Kidney (tissue), 14 donors: Measurements from ENCODE around the gene HCFC1. TPM values are rescaled to one million over a fixed set of nuclear protein-coding genes. Genes with fewer than 3 reads are reported as not detected.

Experiments
- DNase-seq, 5 donors: peaks; one replicate each; pipeline ENCODE4 v3.0.0-alpha.2; 2013 to 2020
- FAIRE-seq: peaks from 2 replicates; lab custom pipeline; 2012; peaks lifted over from hg19 to GRCh38; lab: Jason Lieb, UNC
- H3K27ac ChIP-seq, 2 donors: one replicate each; pipeline ENCODE4 v1.7.0; 2013; ENCODE audit warnings: low read depth in 2 of 2, low read length in 2 of 2, inconsistent platforms in 1 of 2
- H3K27me3 ChIP-seq: one replicate; pipeline ENCODE4 v1.7.1; 2013; ENCODE audit warnings: low read length, inconsistent platforms; ENCODE audit not compliant: control insufficient read depth, insufficient read depth
- H3K36me3 ChIP-seq, 3 donors: one replicate each; pipeline versions ENCODE4 v1.7.0 to v1.7.1; 2013; ENCODE audit warnings: low read length in 3 of 3, control low read depth in 1 of 3, inconsistent platforms in 1 of 3; ENCODE audit not compliant: insufficient read depth in 3 of 3, control insufficient read depth in 2 of 3
- H3K4me1 ChIP-seq, 3 donors: one replicate each; pipeline versions ENCODE4 v1.7.0 to v1.7.1; 2013; ENCODE audit warnings: low read length in 3 of 3, inconsistent platforms in 1 of 3, low read depth in 1 of 3; ENCODE audit not compliant: control insufficient read depth in 2 of 3, insufficient read depth in 2 of 3
- H3K4me3 ChIP-seq, 3 donors: one replicate each; pipeline versions ENCODE4 v1.7.0 to v1.8.1; 2013; ENCODE audit warnings: low read length in 3 of 3, control low read depth in 1 of 3, inconsistent platforms in 1 of 3
- H3K9ac ChIP-seq, 3 donors: one replicate each; pipeline versions ENCODE4 v1.7.0 to v1.7.1; 2013; ENCODE audit warnings: low read length in 3 of 3, control low read depth in 1 of 3, inconsistent platforms in 1 of 3
- H3K9me3 ChIP-seq, 3 donors: one replicate each; pipeline versions ENCODE4 v1.7.0 to v1.7.1; 2013; ENCODE audit warnings: low read length in 3 of 3, control low read depth in 1 of 3, inconsistent platforms in 1 of 3; ENCODE audit not compliant: control insufficient read depth in 2 of 3, insufficient read depth in 1 of 3
- CTCF ChIP-seq: IDR thresholded peaks from 3 replicates; pipeline ENCODE4 v1.5.1; 2012; ENCODE audit warnings: mild to moderate bottlenecking, moderate library complexity, borderline replicate concordance; ENCODE audit not compliant: insufficient read depth; ENCODE audit errors: extremely low read depth
- intact Hi-C: fragments of 100-400 bp; cut with DNase I; formaldehyde crosslinking; loops from one replicate; pipeline ENCODE4 v1.11.1; 2022
- polyA plus RNA-seq: library from polyadenylated mRNA; stranded (reverse); fragments of 350-450 nt; fragmentation: Illumina TruSeq; extraction: RNeasy Lipid Tissue Mini Kit (QIAGEN cat#74804); gene quantifications from one replicate; pipeline ENCODE4 v1.2.3, GENCODE V29; 2014; ENCODE audit warnings: low read depth, low replicate concordance; ENCODE audit not compliant: insufficient read depth
- total RNA-seq: library from RNA; stranded (reverse); fragmentation: NEBNext Ultra II Directional; extraction: Animal tissue kit (Norgen Biotek cat#: 25700); gene quantifications from one replicate; pipeline ENCODE4 v1.2.1, GENCODE V29; 2021
- donor health status: control.
- donor health status: control.
- donor health status: control.
- donor health status: control.
- donor health status: control.
- donor health status: DM: yes; HTN: yes; CAD: no.
- donor health status: Normal renal cell carcinoma (clear cell type).

Gene HCFC1
- total and polyA plus RNA-seq, 2 donors from 2014 or later: 13.5 to 54.6 TPM

- FAIRE-seq (no peak), DNase-seq (no peak)
- TF ChIP-seq CTCF: no peak
- no peaks in the 10 kb centered on the region for H3K9me3 ChIP-seq
- H3K4me1 ChIP-seq: peaks cover 0 to 7% (median 0%) of the 10 kb centered on the region in 3 donors
- no peak overlapping the region for H3K4me3 ChIP-seq
- no peaks in the 10 kb centered on the region for H3K27me3 ChIP-seq
- H3K36me3 ChIP-seq: peaks cover 2 to 23% (median 2%) of the 10 kb centered on the region in 3 donors
- no peak overlapping the region for H3K27ac ChIP-seq
- intact Hi-C loops: loop anchor here (10.0 kb wide), 1 partner anchor 185 kb away; the partner anchor contains the start of gene PLXNB3
- no peak overlapping the region for H3K9ac ChIP-seq
Measured at GRCh38 chrX:153950127-153950526, 21.5 kb downstream of the HCFC1 start.

GRCh38 chrX:153948847-153949805 lies 22.5 kb downstream of the HCFC1 start:
- no peak for TF ChIP-seq CTCF
- Histone ChIP-seq H3K4me1 (peaks cover 0 to 10% (median 0%) of the 10 kb centered on the region in 3 donors), H3K36me3 (peaks cover 2 to 23% (median 2%) of the 10 kb centered on the region in 3 donors), H3K27ac (peak overlapping the region in 1 of 2 donors; percentile 28), H3K27me3 (no peaks in the 10 kb centered on the region), H3K9me3 (no peaks in the 10 kb centered on the region), H3K4me3 (no peak overlapping the region), H3K9ac (no peak overlapping the region)
- no peak for FAIRE-seq
- intact Hi-C loops: no loop called here
- DNase-seq: peak in 2 of 5 donors; percentile 7 to 52

GRCh38 chrX:153948002-153948466 lies 23.6 kb downstream of the HCFC1 start:
- H3K27ac ChIP-seq: peak overlapping the region in 1 of 2 donors; percentile 37
- no peak for TF ChIP-seq CTCF
- no peaks in the 10 kb centered on the region for H3K9me3 ChIP-seq
- peaks cover 2 to 23% (median 2%) of the 10 kb centered on the region in 3 donors for H3K36me3 ChIP-seq
- no peaks in the 10 kb centered on the region for H3K27me3 ChIP-seq
- no peak overlapping the region for H3K4me3 ChIP-seq
- H3K4me1 ChIP-seq: peaks cover 0 to 16% (median 0%) of the 10 kb centered on the region in 3 donors
- no peak overlapping the region for H3K9ac ChIP-seq
- FAIRE-seq: no peak
- no peak for DNase-seq
- intact Hi-C loops: no loop called here
